COR-L47 (cell line): ENCODE results near the gene DLX1.
"Not testable (repeated sequence)": the region's sequence is repeated elsewhere in the genome, so short reads cannot be mapped to it uniquely, and the experiment has no call there.

Experiments used
- DNase-seq: peaks from one replicate; lab custom pipeline; 2025; lab: John Stamatoyannopoulos, UW

DLX1 gene

DNA sequence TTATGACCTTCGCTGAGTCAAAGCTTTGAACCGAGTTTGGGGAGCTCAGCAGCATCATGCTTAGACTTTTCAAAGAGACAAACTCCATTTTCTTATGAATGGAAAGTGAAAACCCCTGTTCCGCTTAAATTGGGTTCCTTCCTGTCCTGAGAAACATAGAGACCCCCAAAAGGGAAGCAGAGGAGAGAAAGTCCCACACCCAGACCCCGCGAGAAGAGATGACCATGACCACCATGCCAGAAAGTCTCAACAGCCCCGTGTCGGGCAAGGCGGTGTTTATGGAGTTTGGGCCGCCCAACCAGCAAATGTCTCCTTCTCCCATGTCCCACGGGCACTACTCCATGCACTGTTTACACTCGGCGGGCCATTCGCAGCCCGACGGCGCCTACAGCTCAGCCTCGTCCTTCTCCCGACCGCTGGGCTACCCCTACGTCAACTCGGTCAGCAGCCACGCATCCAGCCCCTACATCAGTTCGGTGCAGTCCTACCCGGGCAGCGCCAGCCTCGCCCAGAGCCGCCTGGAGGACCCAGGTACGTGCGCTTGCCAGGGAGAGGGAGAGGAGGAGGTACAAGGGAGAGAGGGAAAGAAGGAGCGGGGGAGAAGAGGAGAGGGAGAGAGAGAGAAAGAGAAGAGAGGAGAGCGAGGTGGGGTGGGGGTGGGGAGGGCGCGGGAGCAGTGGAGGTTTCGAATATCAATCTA lies at the start of gene DLX1:
Gene DLX1 (plus strand): TSS at position 48 of the 700 bp plus-strand sequence. CDS start 171 bp downstream, at position 219.
- DNase-seq, result peak; percentile 82

DNA sequence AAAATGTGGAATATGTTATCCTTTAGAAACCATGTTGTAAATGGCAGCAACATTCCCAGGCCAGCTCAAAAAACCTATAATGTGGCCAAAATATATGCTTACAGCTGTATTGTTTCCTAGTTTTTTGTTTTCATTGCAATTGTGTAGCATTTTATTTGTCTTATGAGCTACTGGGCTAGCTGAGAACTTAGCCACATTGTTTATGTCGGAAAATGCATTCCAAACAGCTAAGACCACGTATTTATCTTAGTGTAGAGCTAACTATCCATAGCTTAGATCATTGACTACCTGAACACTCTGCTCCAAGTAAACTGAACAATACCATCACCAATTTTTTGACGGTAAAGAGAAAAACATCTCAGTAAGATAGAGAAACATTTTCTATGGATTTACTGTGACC lies 47.2 kb upstream of the DLX1 start:
- no peak for DNase-seq

DNA sequence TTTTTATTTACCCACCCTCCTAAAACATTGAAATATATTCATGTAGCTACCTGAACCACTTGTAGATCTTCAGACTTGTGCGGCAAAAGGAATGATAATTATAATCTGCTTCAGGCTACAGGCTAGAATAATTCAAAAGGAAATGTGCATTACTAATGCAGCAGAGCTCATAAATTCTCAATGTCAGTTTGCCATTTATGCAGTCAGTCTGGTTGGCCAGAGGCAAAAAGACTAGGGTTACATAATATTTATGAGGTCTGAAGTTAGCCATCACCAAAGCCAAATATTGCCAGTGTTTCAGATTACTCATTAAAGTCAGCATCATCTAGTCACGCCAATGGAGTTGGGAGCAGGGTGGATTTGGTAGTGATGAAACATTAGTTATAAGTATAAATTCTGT lies 46.7 kb upstream of the DLX1 start:
- no peak for DNase-seq

DNA sequence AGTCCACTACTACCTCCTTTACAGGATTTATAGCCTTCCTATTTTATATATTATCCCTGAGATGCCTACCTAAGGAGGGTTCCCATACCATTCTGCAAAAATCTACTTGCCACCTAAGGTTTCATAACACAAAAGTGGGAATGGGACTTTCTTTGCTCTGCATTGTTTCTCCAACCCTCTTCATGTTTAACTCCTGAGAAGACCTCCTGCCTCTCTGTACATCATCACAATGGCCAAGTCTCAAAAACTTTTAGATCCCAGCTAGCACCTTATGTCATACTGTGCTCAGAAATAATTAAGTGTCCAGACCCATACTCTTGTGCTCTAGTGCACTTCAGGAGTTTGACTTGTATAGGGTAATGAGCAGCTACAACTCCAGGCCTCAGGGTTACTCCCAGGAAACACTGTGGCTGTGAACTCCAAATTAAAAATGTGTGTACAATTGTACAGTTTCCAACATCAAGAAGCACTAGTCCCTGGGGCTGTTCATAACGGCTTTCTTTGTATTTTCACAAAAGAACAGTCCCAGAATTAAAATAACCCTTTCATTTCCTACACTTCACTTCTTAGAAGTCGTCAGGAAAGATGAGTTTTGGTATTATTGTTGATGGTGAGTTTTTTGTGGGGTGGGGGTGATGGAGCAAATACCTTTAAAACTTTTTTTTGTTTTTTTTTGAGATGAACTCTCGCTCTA lies 46.1 kb upstream of the DLX1 start:
- DNase-seq, result no peak

DNA sequence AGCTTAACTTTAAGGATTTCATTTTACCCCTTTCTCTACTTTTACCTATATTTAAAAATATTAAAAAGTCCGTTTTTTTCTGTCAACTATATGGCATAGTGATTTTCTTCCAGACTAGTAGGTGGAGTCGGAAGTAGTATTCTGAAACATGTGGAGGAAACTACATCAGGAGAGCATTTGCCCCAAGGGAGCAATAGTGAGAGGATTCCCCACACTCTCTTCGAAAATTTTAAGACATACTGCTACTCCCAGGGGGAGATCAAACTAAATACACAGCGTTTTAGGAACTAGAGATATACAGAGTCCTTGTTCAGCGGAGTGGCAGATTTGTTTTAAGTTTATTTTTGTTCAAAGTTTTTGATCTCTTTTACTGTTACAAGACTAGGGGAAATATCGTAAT lies 45.0 kb upstream of the DLX1 start:
- no peak for DNase-seq

DNA sequence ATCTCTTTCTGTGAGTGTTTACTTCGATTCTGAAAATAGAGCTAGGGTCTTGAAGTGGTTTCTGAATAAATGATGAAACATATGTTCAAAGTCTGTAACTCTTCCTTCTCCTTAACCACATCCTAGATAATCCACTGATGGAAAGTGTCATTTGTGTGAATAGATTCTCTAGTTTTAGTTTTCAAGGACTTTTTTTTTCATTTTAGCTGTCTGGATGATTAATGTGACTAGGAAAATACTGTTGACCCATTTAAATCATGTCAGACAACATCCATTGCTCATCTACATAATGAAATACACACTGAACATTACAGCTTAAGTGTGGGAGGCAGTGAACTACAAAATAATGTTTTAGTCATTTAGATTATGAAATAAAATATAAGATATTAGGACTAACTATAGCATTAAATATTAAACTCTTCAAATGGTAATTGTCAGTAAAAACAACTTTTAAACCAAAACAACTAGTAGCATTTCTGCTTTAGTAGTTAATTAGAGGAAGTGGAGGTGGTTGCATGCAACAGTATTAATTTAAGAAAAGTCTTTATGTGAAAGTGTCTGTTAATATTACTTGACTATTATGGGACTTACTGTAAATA lies 39.1 kb upstream of the DLX1 start:
- no peak for DNase-seq

DNA sequence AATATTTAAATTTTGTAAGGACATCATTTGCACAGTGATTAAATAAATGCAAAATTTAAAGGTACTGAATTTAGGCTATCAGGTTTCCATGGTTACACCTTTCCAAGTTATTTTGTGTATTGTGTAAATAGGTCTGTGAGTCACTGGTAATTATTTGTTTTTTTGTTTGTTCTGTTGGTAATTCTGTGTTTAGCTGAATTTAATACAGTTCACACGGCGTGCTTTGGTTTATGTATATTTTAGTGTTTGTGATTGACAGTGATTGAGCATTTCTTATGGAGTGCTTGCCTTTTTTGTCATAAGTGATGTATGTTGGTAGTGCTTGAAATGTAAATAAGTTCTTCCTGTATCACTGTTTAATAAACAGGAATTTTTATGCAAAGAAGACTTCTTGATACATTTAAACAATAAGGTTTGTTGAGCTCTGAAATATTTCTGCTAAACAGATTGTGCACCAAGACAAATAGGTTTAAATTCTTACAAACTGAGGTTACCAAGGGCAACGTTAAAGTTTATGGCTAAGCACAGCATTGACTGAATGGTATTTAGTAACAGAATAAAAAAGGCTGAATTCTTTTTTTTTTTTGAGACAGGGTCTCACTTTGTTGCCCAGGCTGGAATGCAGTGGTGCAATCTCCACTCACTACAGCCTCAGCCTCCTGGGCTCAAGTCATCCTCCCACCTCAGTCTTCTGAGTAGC lies 38.3 kb upstream of the DLX1 start:
- DNase-seq, result no peak

DNA sequence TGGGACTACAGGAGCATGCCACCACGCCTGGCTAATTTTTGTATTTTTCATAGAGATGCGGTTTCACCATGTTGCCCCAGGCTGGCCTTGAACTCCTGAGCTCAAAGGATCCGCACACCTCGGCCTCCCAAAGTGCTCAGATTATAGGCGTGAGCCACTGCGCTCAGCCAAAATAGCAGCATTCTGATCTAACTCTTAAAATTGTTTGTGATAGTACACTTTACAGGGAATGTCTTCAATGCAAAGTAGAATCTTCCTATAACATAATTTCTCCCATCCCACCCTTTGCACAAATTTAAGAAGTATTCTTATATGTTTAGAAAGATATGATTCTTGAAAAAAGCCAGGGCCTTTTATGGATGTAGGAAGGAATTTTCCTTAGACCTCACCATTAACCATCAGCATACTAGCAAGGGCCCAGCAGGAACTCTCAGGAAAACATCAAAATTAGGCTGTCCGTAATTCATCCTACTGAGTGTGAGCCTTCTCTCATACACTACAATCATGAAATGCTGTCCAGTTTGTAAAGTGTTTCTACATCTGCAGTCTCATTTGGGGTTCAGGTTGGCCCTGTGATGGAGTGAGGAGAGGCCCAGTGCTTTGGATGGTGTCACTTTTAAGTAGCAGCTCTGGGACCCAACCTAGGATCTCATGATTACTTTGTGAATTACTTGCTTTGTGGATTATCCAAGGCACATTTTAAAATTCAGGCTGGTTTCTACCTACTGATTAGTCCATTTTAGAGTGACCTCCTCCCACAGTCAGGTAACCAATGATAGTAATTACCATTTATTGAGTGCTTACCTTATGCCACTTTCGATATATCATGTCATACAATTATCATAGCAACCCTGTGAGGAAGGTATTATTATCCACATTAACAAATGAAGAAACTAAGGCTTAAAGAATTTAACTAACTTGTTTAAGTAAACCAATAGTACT lies 37.5 kb upstream of the DLX1 start:
- no peak for DNase-seq

DNA sequence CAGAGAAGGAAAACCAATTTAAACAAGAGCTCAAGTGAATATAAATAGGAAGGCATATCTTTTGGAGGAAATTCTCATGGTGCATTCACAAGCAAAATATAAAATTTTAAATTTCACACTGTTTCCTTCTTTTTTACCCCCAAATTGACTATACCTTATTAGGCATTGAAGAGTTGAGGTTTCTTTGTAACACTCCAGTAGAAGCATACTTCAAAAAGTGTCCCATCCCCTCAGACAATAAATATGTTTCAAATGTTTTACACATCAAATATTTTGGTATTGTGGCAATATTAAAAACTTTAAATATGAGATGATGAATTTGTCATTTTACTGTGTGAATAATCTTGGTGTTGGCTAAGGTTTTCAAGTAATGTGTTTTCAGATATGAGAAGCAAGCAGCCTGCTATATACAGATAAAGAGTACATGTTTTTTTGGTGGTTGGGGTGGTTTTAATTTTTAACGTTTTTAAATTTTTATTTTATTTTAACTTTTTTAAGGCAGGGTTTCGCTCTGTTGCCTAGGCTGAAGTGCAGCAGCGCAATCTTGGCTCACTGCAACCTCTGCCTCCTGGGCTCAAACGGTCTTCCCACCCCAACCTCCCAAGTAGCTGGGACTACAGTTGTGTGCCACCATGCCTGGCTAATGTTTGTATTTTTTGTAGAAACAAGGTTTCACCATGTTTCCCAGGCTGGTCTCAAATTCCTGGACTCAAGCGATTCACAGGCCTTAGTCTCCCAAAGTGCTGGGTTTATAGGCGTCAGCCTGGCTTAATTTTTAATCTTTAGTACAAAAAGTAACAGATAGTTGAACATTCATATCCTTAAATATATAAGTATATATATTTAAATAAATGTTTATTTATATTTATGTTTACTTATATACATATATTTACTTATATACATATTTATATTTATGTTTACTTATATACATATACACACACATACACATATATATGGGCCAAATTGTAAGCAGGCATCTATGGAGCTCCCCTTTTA lies 36.5 kb upstream of the DLX1 start:
- no peak for DNase-seq

DNA sequence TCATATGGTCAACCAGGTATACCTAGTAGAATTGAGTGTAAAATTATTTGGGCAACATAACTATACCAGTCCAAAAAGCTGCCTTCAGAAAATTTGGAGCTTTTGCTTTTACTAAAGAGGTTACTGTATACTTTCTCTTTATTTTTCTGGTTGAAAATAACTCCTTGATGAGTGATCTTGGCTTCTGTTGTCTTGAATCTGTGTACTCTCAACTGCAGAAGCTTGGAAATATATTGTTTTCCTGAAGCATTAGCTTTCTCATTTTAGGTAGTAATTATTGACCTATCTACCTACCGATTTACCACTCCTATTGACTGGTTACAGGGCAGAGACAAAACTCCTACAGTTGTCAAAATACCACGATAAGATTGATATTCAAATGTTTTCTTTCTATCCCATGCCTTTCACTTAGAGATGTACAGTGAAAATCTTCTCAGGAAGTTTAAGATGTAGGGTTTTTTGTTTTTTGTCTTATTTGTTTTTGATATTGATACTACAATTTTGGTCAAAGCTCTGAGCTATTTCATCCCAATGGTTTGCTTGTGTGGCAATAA lies 35.7 kb upstream of the DLX1 start:
- DNase-seq, result no peak

DNA sequence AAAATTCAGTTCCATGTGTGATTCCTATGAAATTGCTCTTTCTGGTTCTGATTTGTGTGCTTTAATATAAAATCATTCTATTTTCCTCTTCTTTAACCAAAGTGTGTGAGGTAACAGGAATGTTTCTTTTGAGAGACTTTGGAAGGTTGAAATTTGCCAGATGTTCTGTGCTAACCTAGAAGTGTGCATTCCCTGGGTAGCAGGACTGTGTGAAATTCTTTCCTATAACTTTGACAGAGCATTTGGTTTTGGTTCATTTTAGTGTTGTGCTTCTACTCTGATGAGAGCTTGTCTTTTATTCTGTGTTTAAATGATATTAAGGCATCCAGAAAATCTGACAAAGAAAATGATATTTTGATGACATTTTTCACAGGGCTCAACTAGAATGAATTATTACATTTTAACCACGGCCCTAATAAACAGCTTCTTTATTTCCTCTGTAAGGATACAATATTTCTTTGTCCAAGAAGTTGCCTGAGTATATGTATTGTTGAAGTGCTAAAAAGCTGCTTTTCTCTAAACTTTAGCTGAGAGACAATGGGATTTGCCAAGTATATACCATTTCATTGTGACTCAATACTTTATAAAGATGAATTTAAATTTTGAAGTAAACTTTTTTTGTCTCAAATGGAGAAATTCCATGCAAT lies 34.7 kb upstream of the DLX1 start:
- DNase-seq, result no peak

DNA sequence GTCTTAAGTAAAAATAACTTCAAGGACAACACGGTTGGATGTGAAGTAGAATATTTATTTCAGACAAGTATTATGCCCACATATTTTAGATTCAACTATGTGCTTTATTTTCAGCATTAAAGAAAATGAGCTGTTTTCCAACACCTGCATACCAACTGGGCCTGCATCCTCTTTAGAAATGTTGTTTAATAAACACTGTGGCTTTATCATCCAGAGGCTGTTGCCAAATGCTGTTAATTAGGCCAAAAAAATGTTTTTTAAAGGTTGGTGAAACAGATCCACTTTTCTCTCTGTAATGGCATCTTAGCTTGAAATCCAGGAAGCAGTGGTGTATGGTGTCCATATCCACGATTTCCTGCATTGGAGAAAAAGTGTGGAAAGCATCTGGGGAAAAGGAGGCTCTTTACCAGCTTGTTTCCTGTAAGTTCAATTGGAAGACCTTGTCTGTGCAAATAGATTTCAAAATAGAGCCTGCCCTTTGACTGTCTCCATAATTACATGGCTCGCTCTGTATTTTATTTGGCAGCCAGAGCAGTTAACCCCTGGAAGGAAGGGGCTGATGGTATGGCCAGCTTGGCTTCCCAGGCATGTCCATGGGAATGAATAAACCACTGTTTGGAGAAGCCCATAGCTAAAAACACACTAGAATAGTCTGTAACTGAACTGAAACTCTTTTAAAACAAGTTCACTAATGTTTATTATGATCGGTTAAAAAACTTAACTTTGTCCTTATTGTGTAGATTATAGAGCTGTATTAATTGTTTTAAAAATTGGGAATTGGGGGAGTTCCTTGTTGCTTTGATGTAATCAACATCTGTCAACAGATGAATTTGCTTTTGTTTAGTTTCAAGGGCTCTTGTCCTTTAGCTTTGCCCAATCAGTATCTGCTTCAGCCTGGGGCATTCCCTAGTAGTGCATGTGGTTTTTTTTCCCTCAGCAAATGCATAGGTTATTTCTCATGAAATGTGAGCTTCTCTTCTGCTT lies 33.0 kb upstream of the DLX1 start:
- peak; percentile 51 for DNase-seq

DNA sequence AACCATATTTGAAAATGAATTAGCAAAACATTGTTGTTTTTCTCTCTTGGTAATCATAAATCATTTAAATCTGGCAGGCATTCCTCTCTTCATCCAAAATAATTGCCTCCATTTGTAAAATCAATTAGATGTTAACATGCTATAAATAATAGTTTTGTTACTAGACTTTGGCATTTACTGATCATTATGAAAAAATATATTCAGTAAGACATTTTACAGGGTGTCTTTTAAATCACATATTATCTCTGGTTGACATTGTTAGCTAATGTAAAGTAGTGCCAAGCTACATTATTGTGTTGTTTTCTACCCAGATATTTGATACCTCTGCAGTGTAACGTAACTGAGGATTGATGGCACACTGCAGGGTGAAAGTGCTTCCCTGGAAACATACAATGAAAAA lies 31.8 kb upstream of the DLX1 start:
- no peak for DNase-seq

DNA sequence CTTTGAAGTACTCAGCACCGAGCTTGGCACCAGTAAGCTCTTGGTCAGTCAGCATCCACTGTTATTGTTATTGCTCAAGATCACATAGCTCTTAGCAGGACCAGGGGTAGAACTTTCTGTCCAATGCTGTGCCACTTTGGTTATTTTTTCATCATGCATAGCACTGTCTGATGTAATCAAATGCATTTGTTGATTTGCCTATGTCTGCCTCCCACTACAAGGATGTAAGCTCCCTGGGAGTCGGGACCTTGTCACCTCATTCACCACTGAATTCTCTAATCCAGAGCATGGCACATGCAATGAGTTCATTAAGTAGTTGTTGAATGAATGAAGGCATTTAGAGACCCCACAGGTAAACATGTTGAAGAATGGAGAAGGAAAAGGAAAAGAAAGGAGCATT lies 29.0 kb upstream of the DLX1 start:
- no peak for DNase-seq

DNA sequence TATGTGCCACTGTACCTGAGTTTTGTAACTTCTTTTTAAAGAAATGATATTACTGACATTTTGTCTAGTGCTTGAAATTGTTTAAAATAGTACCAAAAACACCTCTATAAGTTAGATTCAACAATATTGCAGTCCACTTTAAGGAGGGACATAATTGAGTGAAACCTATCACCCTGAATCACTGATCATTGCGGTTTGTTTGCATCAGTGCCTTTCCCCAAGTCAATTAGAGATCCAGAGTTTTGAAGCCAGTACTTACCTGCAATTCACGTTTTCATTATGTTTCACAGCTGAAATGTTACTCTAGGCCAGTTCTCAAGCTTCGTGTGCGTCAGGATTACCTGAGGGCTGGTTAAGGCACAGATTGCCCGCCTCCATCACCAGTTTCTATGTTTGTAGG lies 26.6 kb upstream of the DLX1 start:
- no peak for DNase-seq

DNA sequence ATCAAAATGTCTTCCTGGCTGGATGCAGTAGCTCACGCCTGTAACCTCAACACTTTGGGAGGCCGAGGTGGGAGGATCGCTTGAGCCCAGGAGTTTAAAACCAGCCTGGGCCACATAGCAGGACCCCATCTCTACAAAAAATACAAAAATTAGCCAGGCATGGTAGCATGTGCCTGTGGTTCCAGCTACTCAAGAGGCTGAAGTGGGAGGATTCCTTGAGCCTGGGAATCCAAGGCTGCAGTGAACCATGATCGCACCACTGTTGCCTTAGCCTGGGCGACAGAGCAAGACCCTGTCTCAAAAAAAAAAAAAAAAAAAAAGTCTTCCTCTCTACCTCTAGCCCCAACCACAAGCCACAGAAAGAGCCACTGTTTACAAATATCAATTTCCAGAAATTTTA lies 25.2 kb upstream of the DLX1 start:
- not testable (repeated sequence) for DNase-seq

DNA sequence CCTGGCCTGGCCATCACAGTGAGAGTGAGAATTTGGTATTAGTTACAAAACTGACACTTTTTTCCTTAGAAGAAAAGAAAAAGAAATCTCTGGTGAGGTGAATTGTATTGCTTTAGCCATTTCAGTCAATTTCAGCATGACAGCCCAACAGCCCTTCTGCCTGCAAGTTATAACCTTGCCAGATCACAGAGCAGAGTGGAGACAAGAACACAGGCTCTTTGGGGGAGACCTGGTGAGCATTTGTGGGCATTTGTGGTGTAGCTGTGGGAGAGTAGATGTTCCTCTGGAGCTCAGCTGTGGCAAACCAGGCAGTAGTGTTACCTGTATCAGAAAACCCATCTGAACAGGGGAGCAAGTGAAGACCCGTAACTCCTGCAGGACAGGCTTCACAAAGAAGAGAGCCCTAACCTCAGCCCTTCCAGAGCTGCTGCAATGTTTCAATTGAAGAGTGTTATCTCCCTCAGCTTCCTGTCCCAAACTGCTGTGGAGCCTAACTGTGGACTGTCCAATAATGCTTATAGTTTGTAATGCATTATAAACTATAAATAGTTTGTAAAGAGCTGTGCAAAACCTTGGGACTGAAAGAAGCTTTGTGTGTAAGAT lies 22.8 kb upstream of the DLX1 start:
- DNase-seq, result no peak

DNA sequence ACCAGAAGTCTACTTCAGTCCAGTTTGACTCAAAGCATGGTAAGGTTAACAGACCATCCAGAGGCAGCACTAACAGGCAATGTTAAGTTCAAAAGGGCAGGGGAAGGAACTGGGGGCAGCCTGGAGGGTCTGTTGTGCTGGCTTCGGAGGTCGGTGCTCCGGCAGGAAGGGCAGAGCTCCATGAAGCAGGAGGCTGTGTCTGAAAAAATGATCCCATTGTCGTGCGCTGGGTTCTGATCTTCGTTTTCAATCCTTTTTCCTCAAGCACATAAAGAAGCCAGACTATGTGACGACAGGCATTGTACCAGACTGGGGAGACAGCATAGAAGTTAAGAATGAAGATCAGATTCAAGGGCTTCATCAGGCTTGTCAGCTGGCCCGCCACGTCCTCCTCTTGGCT lies 21.9 kb upstream of the DLX1 start:
- no peak for DNase-seq
